Endothelial cell of umbilical vein (primary cell): ENCODE data around the gene BRSK1. TPM values are rescaled to one million over a fixed set of nuclear protein-coding genes. Genes with fewer than 3 reads are reported as not detected.

Experiments
- BruUV-seq: library from RNA; stranded (reverse); fragments of 400-500 nt; replicated peaks from 2 replicates; lab custom pipeline; 2021; lab: Mats Ljungman, UMichigan
- CTCF ChIA-PET: fragments of 300-600, 350-600 bp; sonication (Branson Sonifier 250); formaldehyde crosslinking; loops from one replicate; lab custom pipeline; 2021; ENCODE audit warnings: antibody characterized with exemption, inconsistent platforms; lab: Charles Lee
- POLR2A ChIA-PET: fragments of 300-600, 350-600 bp; sonication (Branson Sonifier 250); formaldehyde crosslinking; loops from one replicate; lab custom pipeline; 2021; ENCODE audit warnings: antibody characterized with exemption, inconsistent platforms; lab: Charles Lee
- DNase-seq: peaks from one replicate; pipeline ENCODE4 v3.0.0-alpha.2; 2011; ENCODE audit warnings: low read depth, low spot score
- FAIRE-seq: peaks from 2 replicates; lab custom pipeline; 2011; peaks lifted over from hg19 to GRCh38; lab: Jason Lieb, UNC
- H2AFZ ChIP-seq: 2 replicates; pipeline ENCODE4 v1.6.0; 2012; ENCODE audit warnings: low read depth, low read length, control low read depth, inconsistent platforms
- H3K27ac ChIP-seq: 2 replicates; pipeline ENCODE4 v1.5.1; 2011; ENCODE audit warnings: low read depth, mild to moderate bottlenecking, control low read depth, low read length, moderate library complexity; ENCODE audit not compliant: insufficient read depth
- H3K27me3 ChIP-seq, 2 experiments: 2 replicates each; pipeline versions ENCODE4 v1.6.0 to v1.6.1; 2011; ENCODE audit warnings: low read length in 2 of 2, mixed read lengths in 1 of 2; ENCODE audit not compliant: control insufficient read depth in 2 of 2, insufficient read depth in 2 of 2
- H3K36me3 ChIP-seq, 2 experiments: 2 replicates in 1 of 2; 3 replicates in 1 of 2; pipeline ENCODE4 v1.5.1; 2011; ENCODE audit warnings: low read length in 2 of 2, mild to moderate bottlenecking in 1 of 2, moderate library complexity in 1 of 2; ENCODE audit not compliant: control insufficient read depth in 2 of 2, insufficient read depth in 2 of 2; ENCODE audit errors: extremely low read depth in 1 of 2
- H3K4me1 ChIP-seq: 3 replicates; pipeline ENCODE4 v1.5.1; 2011; ENCODE audit warnings: mild to moderate bottlenecking, low read length; ENCODE audit not compliant: control insufficient read depth, insufficient read depth; ENCODE audit errors: extremely low read depth
- H3K4me2 ChIP-seq: 2 replicates; pipeline ENCODE4 v1.6.1; 2011; ENCODE audit warnings: low read length, control low read depth, mixed read lengths; ENCODE audit not compliant: insufficient read depth
- H3K4me3 ChIP-seq, 3 experiments: fragments of 200-600 bp in 1 of 3; sonication (generic), shearing (Covaris generic) in 1 of 3; replicated peaks in 1 of 3; 2 replicates each; pipeline ENCODE4 v1.5.1; 2011 to 2016; ENCODE audit warnings: control low read depth in 3 of 3, low read length in 3 of 3, mild to moderate bottlenecking in 2 of 3, inconsistent platforms in 1 of 3, low read depth in 1 of 3, moderate library complexity in 1 of 3; ENCODE audit not compliant: insufficient read depth in 1 of 3
- H3K79me2 ChIP-seq: 2 replicates; pipeline ENCODE4 v1.6.0; 2012; ENCODE audit warnings: low read length, inconsistent platforms; ENCODE audit not compliant: control insufficient read depth, insufficient read depth
- H3K9ac ChIP-seq: replicated peaks from 2 replicates; pipeline ENCODE3; 2011; ENCODE audit warnings: low read length, control low read depth; ENCODE audit not compliant: insufficient read depth; ENCODE audit errors: extremely low read depth
- H3K9me1 ChIP-seq: replicated peaks from 3 replicates; pipeline ENCODE4 v1.6.0; 2011; ENCODE audit warnings: mild to moderate bottlenecking, low read length; ENCODE audit not compliant: control insufficient read depth, insufficient read depth; ENCODE audit errors: extremely low read depth
- H3K9me3 ChIP-seq: replicated peaks from 2 replicates; pipeline ENCODE4 v1.5.1; 2012; ENCODE audit warnings: low read length, inconsistent platforms; ENCODE audit not compliant: control insufficient read depth, insufficient read depth
- H4K20me1 ChIP-seq: replicated peaks from 2 replicates; pipeline ENCODE3; 2011; ENCODE audit warnings: mild to moderate bottlenecking, low read length; ENCODE audit not compliant: control insufficient read depth, insufficient read depth; ENCODE audit errors: extremely low read depth
- EZH2 ChIP-seq: IDR thresholded peaks from 2 replicates; pipeline ENCODE4 v1.6.1; 2012; ENCODE audit warnings: borderline replicate concordance, low read depth, mild to moderate bottlenecking, moderate library complexity, low read length, inconsistent platforms; ENCODE audit not compliant: severe bottlenecking
- FOS ChIP-seq: IDR thresholded peaks from 2 replicates; pipeline ENCODE4 v1.6.1; 2011; ENCODE audit warnings: mild to moderate bottlenecking, low read length, moderate library complexity, borderline replicate concordance; ENCODE audit not compliant: insufficient read depth
- GATA2 ChIP-seq: IDR thresholded peaks from 2 replicates; pipeline ENCODE4 v1.7.0; 2011; ENCODE audit warnings: low read depth, mild to moderate bottlenecking, moderate library complexity, mixed read lengths, low read length; ENCODE audit not compliant: insufficient read length, insufficient read depth
- JUN ChIP-seq: IDR thresholded peaks from 2 replicates; pipeline ENCODE4 v1.6.1; 2011; ENCODE audit warnings: borderline replicate concordance, low read depth; ENCODE audit not compliant: insufficient read length, insufficient read depth
- MYC ChIP-seq: IDR thresholded peaks from one replicate; pipeline ENCODE4 v1.6.1; 2011; ENCODE audit warnings: mild to moderate bottlenecking, low read depth, low read length
- POLR2AphosphoS5 ChIP-seq: IDR thresholded peaks from 2 replicates; pipeline ENCODE4 v1.6.1; 2012; ENCODE audit warnings: low read depth, mild to moderate bottlenecking, control low read depth, low read length, moderate library complexity; ENCODE audit not compliant: insufficient read depth
- dilution Hi-C: fragments of 300-500 bp; cut with MboI; formaldehyde crosslinking; loops from one replicate; pipeline ENCODE4 v1.15.0; 2019; ENCODE audit warnings: low sequenced_read_pairs; ENCODE audit not compliant: extremely low pct_ligation_motif_present
- intact Hi-C: fragments of 100-400 bp; cut with micrococcal nuclease; formaldehyde crosslinking; loops from one replicate; pipeline ENCODE4 v1.10.0; 2022
- polyA plus RNA-seq, 4 experiments: library from polyadenylated mRNA; depleted of rRNA in 3 of 4; stranded (reverse) in 3 of 4; unstranded in 1 of 4; fragments of >200 nt; gene quantifications; 2 replicates each; pipeline versions ENCODE4 v1.2.1 to v1.2.3, GENCODE V29; 2011 to 2012; ENCODE audit warnings: missing spikeins in 1 of 4
- total RNA-seq: library from RNA; stranded (reverse); gene quantifications from 2 replicates; pipeline ENCODE4 v1.2.3, GENCODE V29; 2021
- TF ChIP-seq, protein P1 (sequence below): IDR thresholded peaks from 2 replicates; pipeline ENCODE4 v1.6.1; 2011; ENCODE audit not compliant: insufficient read depth, insufficient read length

The BRSK1 gene
- total and polyA plus RNA-seq, 2 donors (not counting 3 experiments of a cell fraction or from before 2014, with no cell fraction given) = 0.33 to 0.44 TPM

GRCh38 chr19:55245236-55245904 lies 38.4 kb upstream of the BRSK1 start:
- no peaks in the 10 kb centered on the region for H3K27me3 ChIP-seq
- no peak overlapping the region for H3K4me2 ChIP-seq
- H3K27ac ChIP-seq = no peak overlapping the region
- H3K4me3 ChIP-seq = no peak overlapping the region
- intact Hi-C loops = no loop called here
- no peaks in the 10 kb centered on the region for H3K9me3 ChIP-seq
- FAIRE-seq (no peak), DNase-seq (no peak)
- peaks cover 33% of the 10 kb centered on the region for H3K79me2 ChIP-seq
- TF ChIP-seq GATA2 = no peak
- TF ChIP-seq MYC = no peak
- no peak for TF ChIP-seq FOS
- TF ChIP-seq EZH2 = no peak
- TF ChIP-seq, protein P1, sequence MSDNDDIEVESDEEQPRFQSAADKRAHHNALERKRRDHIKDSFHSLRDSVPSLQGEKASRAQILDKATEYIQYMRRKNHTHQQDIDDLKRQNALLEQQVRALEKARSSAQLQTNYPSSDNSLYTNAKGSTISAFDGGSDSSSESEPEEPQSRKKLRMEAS = no peak
- TF ChIP-seq POLR2AphosphoS5 = no peak
- no peak for TF ChIP-seq JUN
- CTCF ChIA-PET = interaction anchor here (1.0 kb wide), 1 partner anchor 13 kb away, joined by 4 read pairs; no protein-coding TSS in a partner anchor
- H4K20me1 ChIP-seq = no peaks in the 10 kb centered on the region
- H3K36me3 ChIP-seq = peaks cover 8 to 50% of the 10 kb centered on the region in 2 experiments
- H2AFZ ChIP-seq = no peak overlapping the region
- H3K9me1 ChIP-seq = no peaks in the 10 kb centered on the region
- H3K4me1 ChIP-seq = no peaks in the 10 kb centered on the region
- BruUV-seq = no TSS peak
- POLR2A ChIA-PET = interaction anchor here (0.7 kb wide), 1 partner anchor 1060 kb away, joined by 8 read pairs; no protein-coding TSS in a partner anchor
- dilution Hi-C loops = no loop called here
- no peak overlapping the region for H3K9ac ChIP-seq
